ENCODE results near the gene EPHA3. TPM values are rescaled to one million over a fixed set of nuclear protein-coding genes. Genes with fewer than 3 reads are reported as not detected.

The EPHA3 gene
- total and polyA plus RNA-seq, 2 experiments from 2014 or later, result 3.0 to 15.1 TPM

GRCh38 chr3:89521328-89521727 lies 413.9 kb downstream of the EPHA3 start:
- Histone ChIP-seq H3K9me2 (replicated peaks; ENCODE audit: insufficient read depth) (no peaks in the 10 kb centered on the region), H4K20me1 (ENCODE audit: insufficient read depth, poor library complexity, severe bottlenecking) (no peaks in the 10 kb centered on the region), H3K9me3 (ENCODE audit: low read depth) (no peaks in the 10 kb centered on the region), H3K4me2 (no peak overlapping the region), H3K27me3 (no peaks in the 10 kb centered on the region), H3K36me3 (replicated peaks; ENCODE audit: insufficient read depth, low read depth) (no peaks in the 10 kb centered on the region), H3K4me3 (no peak overlapping the region), H2AFZ (no peak overlapping the region), H3K4me1 (ENCODE audit: insufficient read depth) (no peaks in the 10 kb centered on the region), H3K79me2 (no peaks in the 10 kb centered on the region), H3K27ac (no peak overlapping the region)
- WGBS (ENCODE audit: low lambda C conversion rate, missing lambda C conversion rate), result 67% methylated on average over 1 of the region's 1 CpG
- DNase-seq (ENCODE audit: low spot score), result no peak
- TF ChIP-seq CTCF (IDR thresholded peaks at IDR 0.05; ENCODE audit: poor library complexity) (no peak), EZH2 (IDR thresholded peaks at IDR 0.05; ENCODE audit: borderline replicate concordance) (no peak), EZH2phosphoT487 (IDR thresholded peaks at IDR 0.05; ENCODE audit: low read depth, severe bottlenecking, unreplicated experiment) (no peak)

GRCh38 chr3:89522155-89522554 lies 414.7 kb downstream of the EPHA3 start:
- H3K79me2 ChIP-seq, result no peaks in the 10 kb centered on the region
- no peaks in the 10 kb centered on the region for H4K20me1 ChIP-seq (ENCODE audit: insufficient read depth, poor library complexity, severe bottlenecking)
- H3K4me1 ChIP-seq (ENCODE audit: insufficient read depth), result no peaks in the 10 kb centered on the region
- no peak overlapping the region for H3K27ac ChIP-seq
- no peak overlapping the region for H2AFZ ChIP-seq
- H3K9me2 ChIP-seq (replicated peaks; ENCODE audit: insufficient read depth), result no peaks in the 10 kb centered on the region
- WGBS (ENCODE audit: low lambda C conversion rate, missing lambda C conversion rate), result 94% methylated on average over 2 of the region's 2 CpGs
- DNase-seq (ENCODE audit: low spot score), result no peak
- no peaks in the 10 kb centered on the region for H3K27me3 ChIP-seq
- H3K4me2 ChIP-seq, result no peak overlapping the region
- no peaks in the 10 kb centered on the region for H3K9me3 ChIP-seq (ENCODE audit: low read depth)
- no peak for TF ChIP-seq EZH2 (IDR thresholded peaks at IDR 0.05; ENCODE audit: borderline replicate concordance)
- TF ChIP-seq CTCF (IDR thresholded peaks at IDR 0.05; ENCODE audit: poor library complexity), result no peak
- no peak for TF ChIP-seq EZH2phosphoT487 (IDR thresholded peaks at IDR 0.05; ENCODE audit: low read depth, severe bottlenecking, unreplicated experiment)
- H3K4me3 ChIP-seq, result no peak overlapping the region
- no peaks in the 10 kb centered on the region for H3K36me3 ChIP-seq (replicated peaks; ENCODE audit: insufficient read depth, low read depth)

- 86% methylated on average over 2 of the region's 2 CpGs for WGBS (ENCODE audit: low lambda C conversion rate, missing lambda C conversion rate)
- DNase-seq (ENCODE audit: low spot score), result no peak
- H3K9me3 ChIP-seq (ENCODE audit: low read depth), result no peaks in the 10 kb centered on the region
- H3K36me3 ChIP-seq (replicated peaks; ENCODE audit: insufficient read depth, low read depth), result no peaks in the 10 kb centered on the region
- no peak overlapping the region for H3K4me3 ChIP-seq
- no peak for TF ChIP-seq CTCF (IDR thresholded peaks at IDR 0.05; ENCODE audit: poor library complexity)
- TF ChIP-seq EZH2 (IDR thresholded peaks at IDR 0.05; ENCODE audit: borderline replicate concordance), result no peak
- no peak for TF ChIP-seq EZH2phosphoT487 (IDR thresholded peaks at IDR 0.05; ENCODE audit: low read depth, severe bottlenecking, unreplicated experiment)
- no peaks in the 10 kb centered on the region for H4K20me1 ChIP-seq (ENCODE audit: insufficient read depth, poor library complexity, severe bottlenecking)
- no peak overlapping the region for H2AFZ ChIP-seq
- H3K79me2 ChIP-seq, result no peaks in the 10 kb centered on the region
- H3K27ac ChIP-seq, result no peak overlapping the region
- no peaks in the 10 kb centered on the region for H3K9me2 ChIP-seq (replicated peaks; ENCODE audit: insufficient read depth)
- no peak overlapping the region for H3K4me2 ChIP-seq
- H3K27me3 ChIP-seq, result no peaks in the 10 kb centered on the region
- H3K4me1 ChIP-seq (ENCODE audit: insufficient read depth), result no peaks in the 10 kb centered on the region
These were observed 418.2 kb downstream of the EPHA3 start for GRCh38 chr3:89525609-89526008.
